ENCODE measurements around the gene NADK.

NADK gene

GRCh38 chr1:1825217-1825616, 46.9 kb upstream of the NADK start:
- Histone ChIP-seq H3K9me2 (replicated peaks; ENCODE audit: control insufficient read depth, low read length) (no peaks in the 10 kb centered on the region), H3K36me3 (ENCODE audit: control insufficient read depth, low read length) (peaks cover 74% of the 10 kb centered on the region), H3K27ac (ENCODE audit: low read depth, low read length) (peak overlapping the region; percentile 63), H3F3A (ENCODE audit: control insufficient read depth, insufficient read depth) (peaks cover 40% of the 10 kb centered on the region), H3K27me3 (ENCODE audit: control insufficient read depth, low read length) (no peaks in the 10 kb centered on the region), H3K9me3 (ENCODE audit: control insufficient read depth, insufficient read depth, low read length) (no peaks in the 10 kb centered on the region), H3K4me2 (ENCODE audit: low read length) (peak overlapping the region; percentile 53; the same call in 1 of the 2 replicates), H3K4me1 (ENCODE audit: control insufficient read depth, low read length) (peaks cover 96% of the 10 kb centered on the region), H3K79me2 (ENCODE audit: control insufficient read depth, low read length) (peaks cover 97% of the 10 kb centered on the region), H3K4me3 (ENCODE audit: low read length) (no peak overlapping the region), H4K20me1 (ENCODE audit: control insufficient read depth, insufficient read depth, low read depth, low read length) (no peaks in the 10 kb centered on the region)
- TF ChIP-seq EZH2phosphoT487 (IDR thresholded peaks at IDR 0.05; ENCODE audit: borderline replicate concordance, low read length) (no peak), CTCF (IDR thresholded peaks at IDR 0.05; ENCODE audit: low read depth, low read length, poor library complexity, severe bottlenecking) (no peak)

- H3K4me2 ChIP-seq (ENCODE audit: low read length) = peak overlapping the region; percentile 32
- no peaks in the 10 kb centered on the region for H3K27me3 ChIP-seq (ENCODE audit: control insufficient read depth, low read length)
- H3K9me3 ChIP-seq (ENCODE audit: control insufficient read depth, insufficient read depth, low read length) = no peaks in the 10 kb centered on the region
- peaks cover 82% of the 10 kb centered on the region for H3K36me3 ChIP-seq (ENCODE audit: control insufficient read depth, low read length)
- H3K79me2 ChIP-seq (ENCODE audit: control insufficient read depth, low read length) = peaks cover 86% of the 10 kb centered on the region
- TF ChIP-seq CTCF (IDR thresholded peaks at IDR 0.05; ENCODE audit: low read depth, low read length, poor library complexity, severe bottlenecking) (no peak), EZH2phosphoT487 (IDR thresholded peaks at IDR 0.05; ENCODE audit: borderline replicate concordance, low read length) (no peak)
- no peak overlapping the region for H3K4me3 ChIP-seq (ENCODE audit: low read length)
- peak overlapping the region; percentile 28 for H3K27ac ChIP-seq (ENCODE audit: low read depth, low read length)
- H4K20me1 ChIP-seq (ENCODE audit: control insufficient read depth, insufficient read depth, low read depth, low read length) = no peaks in the 10 kb centered on the region
- H3F3A ChIP-seq (ENCODE audit: control insufficient read depth, insufficient read depth) = peaks cover 28% of the 10 kb centered on the region
- peaks cover 64% of the 10 kb centered on the region for H3K4me1 ChIP-seq (ENCODE audit: control insufficient read depth, low read length)
- no peaks in the 10 kb centered on the region for H3K9me2 ChIP-seq (replicated peaks; ENCODE audit: control insufficient read depth, low read length)
Measured at GRCh38 chr1:1819762-1820161, 41.5 kb upstream of the NADK start.

GRCh38 chr1:1817221-1817620, 39.0 kb upstream of the NADK start:
- TF ChIP-seq EZH2phosphoT487 (IDR thresholded peaks at IDR 0.05; ENCODE audit: borderline replicate concordance, low read length) (no peak), CTCF (IDR thresholded peaks at IDR 0.05; ENCODE audit: low read depth, low read length, poor library complexity, severe bottlenecking) (no peak)
- no peaks in the 10 kb centered on the region for H3K27me3 ChIP-seq (ENCODE audit: control insufficient read depth, low read length)
- peaks cover 39% of the 10 kb centered on the region for H3K4me1 ChIP-seq (ENCODE audit: control insufficient read depth, low read length)
- H3K79me2 ChIP-seq (ENCODE audit: control insufficient read depth, low read length) = peaks cover 78% of the 10 kb centered on the region
- no peaks in the 10 kb centered on the region for H3K9me3 ChIP-seq (ENCODE audit: control insufficient read depth, insufficient read depth, low read length)
- H3F3A ChIP-seq (ENCODE audit: control insufficient read depth, insufficient read depth) = peaks cover 15% of the 10 kb centered on the region
- H3K9me2 ChIP-seq (replicated peaks; ENCODE audit: control insufficient read depth, low read length) = no peaks in the 10 kb centered on the region
- H4K20me1 ChIP-seq (ENCODE audit: control insufficient read depth, insufficient read depth, low read depth, low read length) = no peaks in the 10 kb centered on the region
- peaks cover 80% of the 10 kb centered on the region for H3K36me3 ChIP-seq (ENCODE audit: control insufficient read depth, low read length)
- H3K27ac ChIP-seq (ENCODE audit: low read depth, low read length) = peak overlapping the region; percentile 11; the same call in 1 of the 2 replicates
- H3K4me3 ChIP-seq (ENCODE audit: low read length) = no peak overlapping the region
- H3K4me2 ChIP-seq (ENCODE audit: low read length) = no peak overlapping the region
